Subcutaneous adipose tissue (tissue), 4 donors: ENCODE results near the gene ARPC2. TPM values are rescaled to one million over a fixed set of nuclear protein-coding genes. Genes with fewer than 3 reads are reported as not detected.

Source experiments
- total RNA-seq, 4 donors: library from RNA; depleted of rRNA; stranded (reverse); fragments of >200 nt; gene quantifications; one replicate each; pipeline ENCODE4 v1.1.0, GENCODE V29; 2016
- TF ChIP-seq, protein P1 (sequence below): fragments of 450-650 bp; IDR thresholded peaks from one replicate; pipeline ENCODE4 v1.5.1; 2016; ENCODE audit warnings: low read depth, mild to moderate bottlenecking, control low read depth, antibody characterized with exemption, moderate library complexity

ARPC2 gene
- total RNA-seq, 4 donors from 2014 or later, result 273 to 501 (median 341) TPM

DNA sequence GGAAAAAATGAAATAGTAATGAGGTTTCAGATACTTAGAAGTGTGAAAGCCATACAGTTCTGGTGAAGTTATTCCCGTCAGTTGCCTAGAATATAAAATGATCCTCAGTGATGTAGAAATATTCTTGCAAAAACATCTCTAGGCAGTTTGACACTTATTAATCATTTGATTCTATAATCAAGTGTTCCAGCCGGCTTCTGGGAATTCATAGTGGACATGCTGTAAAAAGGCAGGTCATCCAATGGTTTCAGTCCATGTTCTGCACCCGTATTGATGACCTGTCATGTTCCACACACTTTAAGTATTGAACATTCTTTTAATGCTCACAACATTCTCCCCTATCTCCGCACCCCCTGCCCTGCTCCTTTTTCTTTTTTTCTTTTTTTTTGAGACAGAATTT, 19.8 kb downstream of the ARPC2 start:
- TF ChIP-seq, protein P1, sequence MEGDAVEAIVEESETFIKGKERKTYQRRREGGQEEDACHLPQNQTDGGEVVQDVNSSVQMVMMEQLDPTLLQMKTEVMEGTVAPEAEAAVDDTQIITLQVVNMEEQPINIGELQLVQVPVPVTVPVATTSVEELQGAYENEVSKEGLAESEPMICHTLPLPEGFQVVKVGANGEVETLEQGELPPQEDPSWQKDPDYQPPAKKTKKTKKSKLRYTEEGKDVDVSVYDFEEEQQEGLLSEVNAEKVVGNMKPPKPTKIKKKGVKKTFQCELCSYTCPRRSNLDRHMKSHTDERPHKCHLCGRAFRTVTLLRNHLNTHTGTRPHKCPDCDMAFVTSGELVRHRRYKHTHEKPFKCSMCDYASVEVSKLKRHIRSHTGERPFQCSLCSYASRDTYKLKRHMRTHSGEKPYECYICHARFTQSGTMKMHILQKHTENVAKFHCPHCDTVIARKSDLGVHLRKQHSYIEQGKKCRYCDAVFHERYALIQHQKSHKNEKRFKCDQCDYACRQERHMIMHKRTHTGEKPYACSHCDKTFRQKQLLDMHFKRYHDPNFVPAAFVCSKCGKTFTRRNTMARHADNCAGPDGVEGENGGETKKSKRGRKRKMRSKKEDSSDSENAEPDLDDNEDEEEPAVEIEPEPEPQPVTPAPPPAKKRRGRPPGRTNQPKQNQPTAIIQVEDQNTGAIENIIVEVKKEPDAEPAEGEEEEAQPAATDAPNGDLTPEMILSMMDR, result no peak

DNA sequence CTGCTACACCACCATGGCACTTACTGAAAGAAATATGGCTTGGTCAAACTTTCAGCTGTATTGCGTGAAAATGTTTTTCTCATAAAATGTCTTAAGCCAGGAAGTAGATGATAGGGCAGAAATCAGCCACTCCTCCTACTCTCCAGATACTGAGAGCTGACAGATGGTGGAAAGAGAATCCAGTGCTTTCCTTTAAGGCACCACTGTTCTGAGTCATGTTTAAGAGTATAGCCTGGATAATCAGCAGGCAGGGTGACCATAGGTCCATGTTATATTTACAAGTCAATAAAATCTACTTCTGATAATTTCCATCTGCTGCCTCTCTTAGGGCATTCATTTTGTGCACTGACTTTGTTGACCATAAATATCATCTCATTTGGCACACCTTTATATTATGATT, 21.9 kb downstream of the ARPC2 start:
- TF ChIP-seq, protein P1, result no peak

DNA sequence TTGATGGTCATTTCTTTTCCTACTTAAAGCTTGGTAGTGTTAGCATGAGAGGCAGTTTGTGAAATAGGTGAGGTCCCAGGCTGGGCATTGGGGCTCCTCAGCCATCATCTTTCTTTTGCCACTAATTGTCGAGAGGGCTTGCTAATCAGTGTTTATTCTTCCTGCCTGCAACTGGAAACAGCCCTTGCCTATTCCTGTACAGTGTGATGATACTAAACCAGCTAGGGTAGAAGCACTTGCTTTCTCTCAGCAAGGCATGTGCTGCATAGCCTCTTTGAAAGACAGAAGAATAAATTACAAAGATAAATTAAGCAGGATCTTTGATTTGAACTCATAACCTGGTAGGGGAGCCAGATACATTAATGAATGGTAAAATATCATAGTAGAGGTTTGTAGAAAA, 27.2 kb downstream of the ARPC2 start:
- TF ChIP-seq, protein P1, result no peak

DNA sequence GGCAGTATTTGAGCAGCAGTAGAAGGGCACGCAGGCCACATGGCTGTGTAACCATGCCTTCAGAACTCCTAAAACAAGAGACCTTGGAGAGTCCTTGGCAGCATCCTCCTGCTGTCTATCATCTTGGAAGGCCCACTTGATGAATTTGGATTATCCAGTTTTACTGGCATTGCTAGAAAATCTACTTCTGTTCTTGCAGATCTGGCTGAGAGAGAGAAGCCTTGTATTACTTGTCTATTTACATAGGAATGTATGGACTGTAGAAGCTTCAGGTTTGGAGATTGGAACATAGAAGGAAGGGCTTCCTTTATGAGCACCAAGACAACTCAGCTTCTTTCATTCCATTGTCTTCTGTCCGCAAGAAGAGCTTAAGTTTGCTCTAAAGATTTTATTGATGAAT, 27.7 kb downstream of the ARPC2 start:
- TF ChIP-seq, protein P1, result no peak

DNA sequence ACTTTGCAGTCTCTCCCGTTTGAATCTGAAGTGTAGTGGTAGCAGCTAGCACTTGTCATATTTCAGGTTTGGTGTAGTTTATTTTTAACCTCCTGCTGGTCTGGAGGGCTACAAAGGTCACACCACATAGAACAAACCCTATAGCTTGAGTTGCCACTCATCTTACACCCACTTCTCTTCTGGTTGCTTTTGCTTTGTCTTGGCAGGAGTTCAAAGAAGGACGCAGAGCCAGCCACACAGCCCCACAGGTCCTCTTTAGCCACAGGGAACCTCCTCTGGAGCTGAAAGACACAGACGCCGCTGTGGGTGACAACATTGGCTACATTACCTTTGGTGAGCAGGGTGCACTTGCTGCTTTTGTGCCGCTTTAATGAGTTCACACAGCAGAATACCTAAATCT, 28.2 kb downstream of the ARPC2 start:
- TF ChIP-seq, protein P1, result no peak

DNA sequence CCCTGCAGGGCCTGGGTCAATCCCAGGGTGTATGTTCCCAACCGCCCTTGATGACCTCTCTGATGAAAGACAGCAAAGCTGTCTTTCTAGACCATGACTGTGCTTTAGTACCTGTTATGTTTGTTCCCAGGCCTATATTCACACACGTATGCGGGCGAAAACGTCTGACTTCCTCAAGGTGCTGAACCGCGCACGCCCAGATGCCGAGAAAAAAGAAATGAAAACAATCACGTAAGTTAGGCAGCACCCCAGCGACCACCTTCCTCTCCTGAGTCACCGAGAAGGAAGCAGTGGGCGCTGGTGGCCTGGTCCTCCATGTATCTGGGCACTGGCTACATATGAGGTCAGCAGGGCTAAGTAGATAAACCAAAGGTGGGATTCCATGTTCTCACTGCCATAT, 32.7 kb downstream of the ARPC2 start:
- TF ChIP-seq, protein P1, result no peak

DNA sequence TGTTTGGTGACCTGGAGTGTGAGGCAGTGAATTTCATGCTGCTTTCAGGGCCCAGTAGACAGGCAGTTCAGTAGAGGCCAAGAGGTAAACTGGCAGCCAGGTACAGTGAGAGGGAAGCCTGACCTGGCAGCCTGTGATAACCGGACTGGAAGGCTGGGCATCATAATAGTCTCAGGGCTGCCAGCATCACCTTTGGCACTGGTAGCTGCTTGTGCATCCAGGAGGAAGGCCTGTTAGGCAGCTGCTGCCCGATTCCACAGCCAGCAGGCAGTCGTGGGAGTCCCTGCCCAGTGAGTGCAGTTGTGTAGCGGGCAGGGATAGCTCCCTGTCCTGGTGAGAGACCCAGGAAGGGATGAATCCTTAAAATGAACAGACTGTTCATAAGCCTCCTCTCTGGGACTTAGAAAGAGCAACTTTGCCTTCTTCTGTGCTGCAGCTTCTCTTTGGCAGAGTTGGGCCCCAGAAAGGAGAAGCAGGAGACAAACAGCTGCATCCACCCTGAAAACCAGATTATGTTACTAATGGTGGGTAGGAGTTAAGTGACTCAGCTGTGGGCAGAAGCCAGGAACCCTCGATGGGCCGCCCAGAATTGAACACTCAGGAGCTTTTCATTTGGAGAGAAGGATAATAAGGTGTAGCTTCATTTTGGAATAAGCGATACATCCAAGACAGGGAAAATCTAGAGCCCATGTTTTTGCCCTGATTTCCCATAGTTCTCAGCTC, 35.7 kb downstream of the ARPC2 start:
- TF ChIP-seq, protein P1, result no peak
